ENCODE data around the gene SLC24A2.
"Not testable (repeated sequence)": the region's sequence is repeated elsewhere in the genome, so short reads cannot be mapped to it uniquely, and the experiment has no call there.

SLC24A2 gene

GRCh38 chr9:19788614-19789271 is at the start of gene SLC24A2:
SLC24A2 (minus strand) TSS chr9:19789037.
- DNase-seq (ENCODE audit: low read depth), result no peak

GRCh38 chr9:19833331-19833730 is 44.5 kb upstream of the SLC24A2 start:
- DNase-seq (ENCODE audit: low read depth), result not testable (repeated sequence)

DNA sequence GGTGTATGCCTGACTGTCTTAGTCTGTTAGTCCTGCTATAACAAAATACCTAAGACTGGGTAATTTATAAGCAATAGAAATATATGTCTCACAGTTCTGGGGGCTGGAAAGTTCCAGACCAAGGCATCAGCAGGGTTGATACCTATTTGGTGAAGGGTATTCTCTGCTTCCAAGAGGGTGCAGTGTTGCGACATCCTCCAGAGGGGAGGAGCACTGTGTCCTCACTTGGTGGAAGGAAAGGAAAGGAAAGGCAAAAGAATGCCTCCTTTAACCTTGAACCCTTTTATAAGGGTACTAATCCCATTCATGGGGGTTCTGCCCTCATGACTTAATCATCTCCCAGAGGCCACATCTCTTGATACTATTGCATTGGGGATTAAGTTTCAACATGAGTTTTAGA is 42.0 kb upstream of the SLC24A2 start:
- DNase-seq (ENCODE audit: low read depth), result no peak

- no peak for DNase-seq (ENCODE audit: low read depth)
These were observed 39.8 kb upstream of the SLC24A2 start for GRCh38 chr9:19828576-19829109.

GRCh38 chr9:19816769-19817168 is 27.9 kb upstream of the SLC24A2 start:
- no peak for DNase-seq (ENCODE audit: low read depth)

DNA sequence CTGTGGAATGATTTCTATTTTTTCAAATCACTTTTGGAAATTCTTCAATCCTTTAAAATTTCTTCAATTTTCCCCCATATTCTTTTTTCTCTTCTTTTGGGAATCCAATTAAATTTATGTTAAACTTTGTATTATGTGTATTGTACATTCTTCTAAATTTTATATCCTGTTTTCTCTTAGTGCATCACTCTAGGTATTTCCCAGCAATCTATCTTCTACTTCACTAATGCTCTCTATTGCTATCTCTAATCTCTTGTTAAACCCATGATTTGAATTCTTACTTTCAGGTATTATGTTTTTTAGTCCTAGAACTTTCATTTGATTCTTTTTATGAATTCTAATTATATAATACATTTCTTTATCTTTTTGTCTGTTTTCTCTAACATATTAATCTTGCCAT is 23.4 kb upstream of the SLC24A2 start:
- no peak for DNase-seq (ENCODE audit: low read depth)

GRCh38 chr9:19809422-19810269 is 20.8 kb upstream of the SLC24A2 start:
- DNase-seq (ENCODE audit: low read depth), result no peak

DNA sequence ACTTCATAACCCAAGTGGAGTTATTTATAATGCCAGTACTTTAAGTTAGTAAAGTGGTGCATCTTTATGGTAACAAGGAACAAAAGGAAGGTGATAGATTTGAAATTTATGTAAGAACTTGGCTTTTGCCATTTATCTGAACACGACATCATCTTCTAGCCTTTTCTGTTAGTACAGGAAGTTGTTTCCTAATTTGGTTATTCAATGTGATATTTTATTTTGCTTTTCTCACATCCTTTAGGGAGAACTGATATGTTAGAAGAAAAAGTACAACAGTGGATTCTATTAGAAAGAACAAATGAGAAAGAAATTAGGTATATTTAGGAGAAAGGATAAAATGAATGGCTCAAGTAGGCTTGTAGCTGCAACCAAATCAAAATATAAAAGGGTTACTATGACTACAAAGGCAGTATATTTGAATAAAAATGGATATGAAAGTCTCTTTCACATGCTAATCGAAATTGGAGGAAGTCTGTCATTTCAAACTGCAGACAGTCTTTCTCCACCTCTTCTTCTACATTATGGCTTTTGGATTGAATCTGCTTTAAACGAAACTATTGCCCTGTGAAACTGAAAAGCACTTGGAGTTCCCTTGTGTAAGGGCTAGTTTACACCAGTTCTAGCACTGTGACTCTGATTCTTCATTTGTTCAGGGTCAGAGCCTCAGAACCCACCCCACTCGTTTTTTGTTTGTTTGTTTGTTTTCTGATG is 18.5 kb upstream of the SLC24A2 start:
- no peak for DNase-seq (ENCODE audit: low read depth)

- DNase-seq (ENCODE audit: low read depth), result no peak
These were observed 15.6 kb upstream of the SLC24A2 start for GRCh38 chr9:19804431-19804830.

DNA sequence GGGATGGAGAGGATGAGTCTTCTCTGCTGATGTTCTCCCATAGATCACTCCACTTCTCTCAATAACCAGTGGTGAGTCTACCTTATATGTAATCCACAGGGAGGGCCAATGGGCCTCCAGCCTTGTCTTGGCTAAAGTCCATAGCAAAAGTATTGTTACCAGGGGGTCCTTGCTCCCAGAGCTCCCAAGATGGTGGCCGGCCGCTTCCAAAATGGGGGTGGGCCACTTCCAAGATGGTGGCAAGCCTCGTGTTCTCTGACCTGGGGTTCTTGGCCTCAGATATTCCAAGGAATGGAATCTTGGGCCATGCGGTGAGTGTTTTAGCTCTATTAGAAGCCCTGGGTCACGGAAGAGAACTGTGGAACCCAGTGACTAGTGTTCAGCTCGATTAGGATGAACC is 12.0 kb upstream of the SLC24A2 start:
- DNase-seq (ENCODE audit: low read depth), result no peak

DNA sequence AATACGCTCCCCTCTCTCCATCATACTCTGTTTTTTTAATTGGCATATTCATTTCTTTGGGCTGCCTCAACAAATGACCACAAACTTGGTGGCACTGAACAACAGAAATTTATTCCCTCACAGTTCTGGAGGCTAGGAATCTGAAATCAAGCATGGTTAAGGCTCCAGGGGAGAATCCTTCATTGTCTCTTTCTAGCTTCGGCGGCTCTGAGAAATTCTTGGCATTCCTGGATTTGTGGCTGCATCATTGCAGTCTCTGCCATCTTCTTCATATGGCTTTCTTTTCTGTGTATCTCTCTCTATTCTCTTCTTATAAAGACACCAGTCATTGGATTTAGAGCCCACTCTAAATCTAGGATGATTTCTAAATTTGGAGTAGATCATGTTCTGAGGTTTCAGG is 10.9 kb upstream of the SLC24A2 start:
- no peak for DNase-seq (ENCODE audit: low read depth)

DNA sequence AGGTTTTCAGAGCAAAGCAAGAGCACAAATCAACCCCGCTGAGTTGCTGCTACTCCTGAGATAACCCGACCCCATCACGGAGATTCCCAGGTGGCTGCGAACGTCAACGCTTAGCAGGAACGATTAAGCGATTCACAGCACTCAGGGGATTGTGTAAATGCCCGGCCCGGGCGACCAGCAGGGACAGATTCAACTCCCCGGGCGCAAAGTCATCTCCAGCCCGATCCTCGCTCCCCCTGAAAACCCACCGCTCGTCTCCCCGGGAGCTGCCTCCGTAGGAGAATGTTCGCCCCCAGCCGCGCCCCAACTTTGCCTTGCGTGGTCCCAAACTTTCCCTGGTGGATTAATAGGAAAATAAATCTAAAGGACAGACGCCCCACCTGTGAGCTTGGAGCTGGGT is 685 bp downstream of the SLC24A2 start:
- no peak for DNase-seq (ENCODE audit: low read depth)

DNA sequence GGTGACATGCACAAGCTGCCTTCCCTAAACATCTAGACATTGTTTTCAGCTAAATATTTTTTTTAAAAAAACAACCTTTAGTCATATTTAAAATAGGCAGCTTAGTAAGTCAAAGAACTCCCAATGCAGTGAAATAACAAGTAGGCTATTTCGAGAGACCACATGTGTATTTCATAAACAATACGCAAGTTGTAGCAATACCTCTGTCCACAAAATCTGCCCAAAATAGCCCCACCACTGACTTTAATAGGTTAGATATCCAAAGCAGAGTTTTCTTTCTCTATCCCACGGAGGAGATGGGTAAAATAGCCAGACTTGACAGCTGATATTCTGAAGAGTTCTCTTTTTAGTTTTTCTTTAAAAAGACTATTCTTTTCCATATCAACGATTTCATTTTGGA is 1.2 kb downstream of the SLC24A2 start:
- no peak for DNase-seq (ENCODE audit: low read depth)

- no peak for DNase-seq (ENCODE audit: low read depth)
These were observed 3.6 kb downstream of the SLC24A2 start for GRCh38 chr9:19785230-19785629.

GRCh38 chr9:19784136-19784535 is 4.7 kb downstream of the SLC24A2 start:
- DNase-seq (ENCODE audit: low read depth), result no peak

DNA sequence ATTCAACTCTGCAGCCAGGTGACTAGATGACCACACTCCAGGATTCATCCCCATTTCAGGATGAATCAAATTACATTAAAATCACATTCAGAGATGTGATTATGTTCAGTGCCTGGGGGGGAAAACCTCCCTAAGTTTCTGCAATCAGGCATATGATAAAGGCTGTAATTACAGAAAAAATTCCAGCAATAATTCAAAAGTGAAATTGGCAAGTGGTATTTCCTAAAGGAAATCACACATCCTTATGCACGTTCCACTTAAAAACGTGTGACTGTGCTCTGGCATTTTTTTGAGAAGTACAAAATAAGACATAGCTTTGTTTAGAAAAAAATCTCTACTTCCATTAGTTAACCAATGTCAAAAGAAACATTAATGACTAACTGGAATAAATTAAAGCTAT is 5.3 kb downstream of the SLC24A2 start:
- no peak for DNase-seq (ENCODE audit: low read depth)

- no peak for DNase-seq (ENCODE audit: low read depth)
These were observed 6.8 kb downstream of the SLC24A2 start for GRCh38 chr9:19782005-19782404.

GRCh38 chr9:19781240-19781639 is 7.6 kb downstream of the SLC24A2 start:
- no peak for DNase-seq (ENCODE audit: low read depth)

GRCh38 chr9:19771446-19771845 is 17.4 kb downstream of the SLC24A2 start:
- no peak for DNase-seq (ENCODE audit: low read depth)

DNA sequence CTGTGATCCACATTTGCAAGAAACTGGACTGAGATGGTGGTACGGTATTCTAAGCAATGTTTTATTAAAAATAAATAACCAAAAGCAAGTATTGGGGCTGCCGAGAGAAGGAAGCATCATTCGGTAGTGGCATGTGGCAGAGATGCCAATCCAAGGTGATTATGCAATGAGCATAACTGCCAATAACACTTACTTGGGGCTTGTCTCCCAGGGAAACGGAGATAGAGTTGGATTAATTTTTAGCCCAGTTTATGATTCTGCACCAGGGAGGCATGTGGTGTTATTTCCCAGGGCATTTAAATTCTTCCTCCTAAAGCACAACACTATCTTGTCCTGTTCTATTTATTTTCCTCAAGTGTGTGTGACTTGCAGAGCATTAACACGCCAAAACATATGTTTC is 17.9 kb downstream of the SLC24A2 start:
- DNase-seq (ENCODE audit: low read depth), result no peak

DNA sequence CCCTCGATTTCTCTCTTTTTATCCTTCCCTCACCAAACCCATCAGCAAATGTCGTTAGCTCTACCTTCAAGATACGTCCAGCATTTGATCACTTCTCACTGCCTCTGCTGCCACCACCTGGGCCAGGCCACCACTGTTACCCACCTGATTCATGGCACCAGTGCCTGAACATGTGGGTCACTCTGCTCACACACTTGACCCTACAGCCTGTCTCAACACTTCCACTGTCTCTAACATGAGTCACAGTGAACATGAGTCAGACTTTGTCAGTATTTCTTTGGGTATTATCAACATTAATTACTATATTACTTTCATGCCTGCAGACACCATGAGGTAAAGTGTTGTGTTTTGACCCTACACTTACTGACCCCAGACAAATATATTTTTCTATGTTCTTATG is 19.6 kb downstream of the SLC24A2 start:
- no peak for DNase-seq (ENCODE audit: low read depth)

DNA sequence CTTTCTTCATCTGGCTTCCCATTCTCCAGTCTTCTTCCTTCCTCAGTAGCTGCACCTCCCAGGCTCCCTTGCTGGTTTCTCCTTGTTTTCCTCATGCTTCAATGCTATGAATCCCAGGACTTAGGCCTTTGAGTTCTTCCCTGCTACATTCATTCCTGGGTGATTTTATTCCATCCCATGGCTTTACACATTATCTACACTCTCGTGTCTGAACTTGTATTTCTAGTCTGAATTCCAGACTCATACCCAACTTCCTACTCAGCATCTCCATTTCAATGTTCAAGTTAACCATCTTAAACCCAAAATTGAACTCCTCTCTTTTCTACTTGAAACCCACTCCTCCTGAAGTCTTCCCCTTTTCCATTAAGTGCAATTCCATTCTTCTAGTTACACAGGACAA is 20.0 kb downstream of the SLC24A2 start:
- DNase-seq (ENCODE audit: low read depth), result no peak

- no peak for DNase-seq (ENCODE audit: low read depth)
These were observed 29.8 kb downstream of the SLC24A2 start for GRCh38 chr9:19759066-19759465.
